Activated CD4-positive, alpha-beta T cell treated with anti-CD3 and anti-CD28 coated beads, Interleukin-2, amount 50 U/mL, for 48 hours (primary cell): ENCODE data around the gene CSNK1G3.
"Not testable (repeated sequence)": the region's sequence is repeated elsewhere in the genome, so short reads cannot be mapped to it uniquely, and the experiment has no call there.

ENCODE experiments used
- DNase-seq, 2 experiments: peaks; one replicate each; pipeline ENCODE4 v3.0.0-alpha.2; 2020

CSNK1G3 gene

DNA sequence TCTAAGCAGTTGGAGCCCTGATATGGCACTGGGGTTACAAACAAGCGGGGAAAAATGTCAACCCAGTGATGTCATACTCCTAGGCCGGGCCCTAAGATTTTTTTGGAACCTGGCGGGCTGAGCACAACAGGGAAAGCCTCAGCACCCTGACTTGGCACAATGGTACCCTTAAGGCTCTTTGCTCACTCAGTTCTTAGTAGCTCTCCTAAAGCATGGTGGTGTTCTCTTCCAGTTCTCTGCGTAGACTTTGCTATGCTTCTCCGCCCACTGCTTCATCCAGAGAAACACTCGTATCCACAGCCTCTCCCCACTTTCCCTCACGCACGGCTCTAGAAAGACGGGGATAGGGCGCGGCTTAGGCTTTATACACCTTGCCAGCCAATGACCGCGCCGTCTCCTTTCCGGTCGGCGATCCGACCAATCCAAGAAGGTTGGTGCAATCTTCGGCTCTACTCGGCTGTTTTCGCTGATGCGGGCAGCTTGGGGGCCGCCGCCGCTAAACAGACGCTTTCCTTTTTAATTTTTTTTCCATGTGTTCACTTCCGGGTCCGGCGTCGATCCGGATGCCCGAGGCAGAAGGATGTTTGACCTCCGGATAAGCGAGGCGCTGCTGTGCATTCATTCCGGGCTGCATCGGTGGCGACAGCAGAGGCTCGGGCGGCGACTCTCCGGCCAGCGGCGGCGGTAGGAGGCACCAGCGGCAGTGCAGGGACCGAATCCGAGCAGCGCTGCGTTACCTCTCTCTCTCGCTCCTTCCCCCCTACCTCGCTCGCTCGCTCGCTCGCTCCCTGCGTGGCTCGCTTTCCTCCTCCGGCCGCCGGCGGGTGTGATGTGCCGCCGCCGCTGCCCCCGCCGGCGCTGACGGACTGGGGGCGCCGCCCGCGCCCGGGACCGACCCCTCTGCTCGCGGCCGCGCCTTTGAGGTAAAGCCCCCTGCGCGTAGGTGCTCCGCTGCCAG is at the start of gene CSNK1G3:
Gene CSNK1G3, plus strand, starts transcription at position 530 of the 958 bp plus-strand sequence. CDS start 33,487 bp downstream, outside the sequence.
- peak; percentile 89 to 93 for DNase-seq

DNA sequence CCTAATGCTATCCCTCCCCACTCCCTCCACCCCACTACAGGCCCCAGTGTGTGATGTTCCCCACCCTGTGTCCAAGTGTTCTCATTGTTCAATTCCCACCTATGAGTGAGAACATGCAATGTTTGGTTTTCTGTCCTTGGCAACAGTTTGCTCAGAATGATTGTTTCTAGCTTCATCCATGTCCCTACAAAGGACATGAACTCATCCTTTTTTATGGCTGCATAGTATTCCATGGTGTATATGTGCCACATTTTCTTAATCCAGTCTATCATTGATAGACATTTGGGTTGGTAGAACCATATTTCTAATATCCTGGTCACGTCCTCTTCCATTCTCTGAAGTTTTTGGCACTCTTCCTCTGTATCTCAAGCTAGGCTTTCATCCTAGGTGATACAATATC is 45.1 kb upstream of the CSNK1G3 start:
- DNase-seq = not testable (repeated sequence)

DNA sequence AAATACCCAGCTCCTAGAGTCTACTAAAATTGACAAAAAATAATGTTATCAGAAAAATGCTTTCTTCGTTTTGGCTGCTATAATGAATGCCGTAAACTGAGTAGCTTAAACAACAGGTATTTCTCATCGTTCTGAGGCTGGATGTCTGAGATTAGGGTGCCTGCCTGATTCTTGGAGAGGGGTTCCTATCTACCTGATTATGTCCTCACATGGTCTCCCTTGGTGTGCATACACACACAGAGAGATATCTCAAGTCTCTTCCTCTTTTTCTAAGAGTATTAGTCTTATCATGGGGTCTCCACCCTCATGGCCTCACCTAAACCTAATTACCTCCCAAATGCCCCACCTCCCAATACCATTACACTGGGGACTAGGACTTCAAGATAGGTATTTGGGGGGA is 40.6 kb upstream of the CSNK1G3 start:
- DNase-seq = no peak

DNA sequence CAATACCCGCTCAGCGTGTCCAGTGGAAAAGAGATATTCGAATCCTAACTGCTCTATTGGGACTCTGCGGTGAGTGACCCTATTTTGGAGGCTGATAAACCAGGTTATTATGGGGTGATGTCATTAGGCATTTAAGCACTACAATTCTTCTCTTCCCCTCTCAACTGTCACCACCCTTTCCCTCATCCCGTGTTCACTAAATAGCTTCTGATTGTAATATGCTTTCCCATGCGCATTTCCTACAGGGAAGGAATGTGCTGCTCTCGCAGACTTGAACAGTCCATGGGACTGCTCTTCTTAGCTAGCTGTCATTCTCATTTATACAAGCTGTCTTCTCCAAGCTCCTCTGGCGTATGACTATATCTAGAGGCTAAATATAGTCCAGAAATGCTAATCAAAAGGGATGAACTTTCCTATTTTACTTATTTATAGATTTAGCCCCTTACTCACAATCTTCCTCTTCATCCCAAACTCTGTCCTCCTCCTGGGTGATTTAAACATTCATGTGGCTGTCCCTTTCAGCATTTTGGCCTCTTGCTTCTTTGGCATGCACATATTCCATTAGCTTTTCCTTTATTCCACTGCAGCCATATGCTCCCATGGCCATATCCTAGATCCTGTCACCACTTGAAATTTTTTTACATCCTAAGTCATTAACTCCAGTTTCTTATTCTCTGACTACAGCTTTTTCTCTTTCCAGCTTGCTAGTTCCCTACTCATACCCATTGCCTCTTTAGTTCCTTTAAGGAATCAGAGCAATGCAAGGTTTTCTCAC is 39.6 kb upstream of the CSNK1G3 start:
- DNase-seq = no peak

DNA sequence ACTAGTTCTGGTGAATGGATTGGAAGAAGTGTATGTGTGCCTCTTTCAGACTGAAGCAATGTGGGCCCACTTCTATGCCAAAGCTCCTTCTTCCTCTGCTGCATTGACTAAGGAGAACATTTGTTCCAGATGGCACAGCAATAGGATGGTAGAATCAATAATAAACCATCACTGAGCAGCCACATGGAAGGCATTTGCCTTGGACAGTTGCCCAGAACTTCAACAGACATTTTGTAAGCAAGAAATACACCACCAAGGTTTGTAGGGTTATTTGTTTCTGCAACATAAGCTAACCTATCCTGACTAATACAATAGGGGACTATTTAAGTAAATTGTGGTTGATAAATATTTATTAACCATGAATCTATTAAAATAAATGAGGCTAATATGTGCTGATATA is 37.7 kb upstream of the CSNK1G3 start:
- no peak for DNase-seq

DNA sequence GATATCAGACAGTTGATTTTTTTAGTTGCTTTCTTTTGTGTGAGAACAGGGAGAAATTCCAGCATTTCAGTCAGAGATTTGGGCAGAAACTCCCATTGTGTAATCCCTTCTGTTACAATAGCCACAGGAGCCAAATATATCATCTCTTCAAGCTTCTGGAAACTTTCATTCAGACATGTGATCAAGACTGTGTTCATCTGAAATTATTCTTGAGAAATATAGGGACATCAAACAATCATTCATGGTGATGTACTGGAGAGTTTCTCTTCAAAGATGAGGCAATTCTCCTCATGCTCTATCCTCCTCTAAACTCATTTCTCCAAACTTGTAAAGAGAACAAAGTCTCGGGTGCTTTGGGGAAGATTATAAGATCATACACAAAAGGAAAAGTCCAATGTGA is 35.2 kb upstream of the CSNK1G3 start:
- DNase-seq = no peak

DNA sequence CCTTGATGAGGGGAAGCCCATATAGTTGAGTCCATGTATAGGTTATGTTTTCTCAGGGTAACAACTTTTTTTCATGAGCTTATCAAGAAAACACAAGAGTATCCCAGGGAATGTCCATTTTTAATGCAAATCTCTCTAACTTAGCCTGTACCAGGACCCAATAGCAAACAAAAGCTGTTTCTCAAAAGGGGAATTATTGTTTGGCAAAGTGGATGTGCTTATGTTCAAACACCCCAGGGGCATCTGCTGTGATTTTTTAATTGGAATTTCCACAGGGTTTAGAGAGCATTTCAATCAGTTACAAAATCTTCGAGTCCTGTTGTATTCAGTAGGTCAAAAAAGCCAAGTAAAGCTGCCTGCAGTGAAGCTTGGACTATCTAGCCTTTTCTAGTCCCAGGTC is 33.4 kb upstream of the CSNK1G3 start:
- no peak for DNase-seq

DNA sequence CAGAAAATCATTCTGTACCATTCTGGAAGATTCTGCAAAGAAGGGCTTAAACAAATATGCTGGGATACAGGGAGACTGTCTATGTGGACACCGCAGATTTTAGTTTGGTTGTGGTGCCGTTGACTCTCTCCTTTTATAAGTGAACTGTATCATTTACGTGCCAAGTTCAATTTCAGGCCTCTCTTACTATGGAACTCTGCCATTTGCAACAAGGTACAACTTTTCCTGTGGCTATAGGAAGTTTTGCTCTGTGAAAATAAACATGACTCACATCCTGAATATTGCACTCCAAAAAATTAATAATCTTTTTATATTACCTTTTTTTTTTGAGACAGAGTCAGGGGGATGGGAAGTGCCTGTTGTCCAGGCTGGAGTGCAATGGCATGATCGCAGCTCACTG is 29.7 kb upstream of the CSNK1G3 start:
- DNase-seq = no peak

DNA sequence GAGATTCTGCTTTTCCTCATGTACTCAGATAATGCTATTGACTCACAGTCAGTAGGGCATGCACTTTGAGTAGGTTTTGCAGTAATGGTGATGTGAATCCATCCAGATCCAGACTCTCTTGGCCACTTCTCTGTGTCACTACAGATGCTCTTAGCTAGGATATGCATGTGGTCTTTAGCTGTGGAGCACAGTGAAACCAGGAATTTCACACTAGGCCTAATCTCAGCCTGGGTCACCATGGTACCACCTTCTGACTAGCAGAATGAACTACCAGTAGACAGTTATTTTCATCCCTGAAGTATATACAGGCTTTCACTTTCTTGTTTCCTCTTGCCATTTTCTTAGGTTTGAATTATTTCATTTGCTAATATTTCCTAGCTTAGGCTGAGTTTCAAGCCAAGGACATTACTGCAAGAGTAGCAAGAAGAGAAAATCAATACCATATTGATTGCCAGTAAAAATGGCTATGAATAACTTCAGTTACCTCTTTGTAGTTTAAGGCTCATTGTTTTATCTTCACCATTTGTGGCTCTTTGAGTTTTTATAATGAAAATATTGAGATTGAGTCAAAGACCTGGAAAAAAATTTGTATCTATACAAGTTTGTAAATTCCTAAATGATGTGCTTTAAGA is 28.4 kb upstream of the CSNK1G3 start:
- no peak for DNase-seq

DNA sequence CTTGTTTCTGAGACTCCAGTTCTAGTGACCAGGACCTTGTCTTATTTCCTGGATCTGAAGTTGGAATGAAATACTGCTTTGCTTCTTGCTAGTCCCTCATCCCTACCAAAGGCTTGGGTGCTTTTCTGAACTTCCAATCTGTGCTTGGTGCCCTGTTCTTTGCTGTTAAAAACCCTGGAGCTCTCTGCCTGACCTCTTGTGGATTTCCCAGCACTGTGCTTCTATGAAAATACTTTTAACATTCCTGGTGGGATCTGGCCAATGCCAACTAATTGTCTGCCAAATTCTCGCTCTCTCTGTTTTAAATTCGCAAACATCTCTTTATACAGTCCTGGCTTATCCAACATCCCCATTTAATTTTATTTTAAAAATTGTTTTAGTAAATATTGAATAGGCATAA is 26.7 kb upstream of the CSNK1G3 start:
- no peak for DNase-seq

DNA sequence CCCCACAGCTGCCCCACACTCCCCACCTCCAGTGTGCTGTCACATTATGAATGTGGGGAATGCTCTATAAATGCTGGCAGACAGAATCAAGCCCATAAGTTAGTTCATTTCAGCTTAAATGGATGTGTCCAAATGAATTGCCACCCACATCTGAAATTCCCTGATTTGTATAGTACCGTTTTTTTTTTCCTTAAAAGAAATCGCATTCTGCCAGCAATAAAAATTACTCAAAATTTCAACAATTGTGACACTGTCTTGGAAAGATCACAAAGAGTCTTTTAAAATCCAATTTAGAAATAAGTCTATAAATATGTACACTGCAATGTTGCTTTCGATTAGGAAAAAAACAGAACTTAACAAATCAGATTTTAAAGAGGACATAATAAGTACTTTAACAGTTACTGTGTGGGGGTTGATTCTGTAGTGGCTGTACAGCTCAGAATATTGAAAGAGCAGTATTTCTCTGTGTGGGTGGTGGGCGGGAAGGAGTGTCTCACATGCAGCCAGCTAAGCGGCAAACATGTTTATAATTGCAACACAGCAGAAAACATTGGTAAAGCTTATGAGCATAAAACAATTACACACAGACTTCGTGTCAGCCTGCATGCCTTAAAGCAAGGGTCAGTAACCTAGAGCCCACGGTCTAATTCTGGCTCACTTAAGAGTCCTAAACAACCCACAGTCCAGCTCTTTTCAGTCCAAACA is 24.9 kb upstream of the CSNK1G3 start:
- no peak for DNase-seq

DNA sequence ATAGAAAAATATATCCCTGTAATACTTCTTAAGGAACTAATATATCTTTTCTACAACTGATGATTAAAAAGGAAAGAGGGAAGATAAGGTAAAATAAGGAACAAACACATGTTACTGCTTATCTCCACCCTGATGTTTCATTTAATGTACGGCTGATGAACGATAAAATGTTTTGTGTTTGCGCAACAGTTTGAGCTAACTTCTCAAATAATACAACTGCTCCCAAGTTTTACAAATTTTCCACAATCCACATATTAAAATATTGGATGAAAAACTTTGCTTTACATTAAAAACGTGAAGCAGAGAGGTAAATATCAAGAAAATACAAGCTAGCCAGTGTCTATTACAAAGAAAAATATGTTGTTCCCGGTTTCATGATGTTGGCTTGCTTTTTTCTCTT is 21.0 kb upstream of the CSNK1G3 start:
- DNase-seq = no peak

DNA sequence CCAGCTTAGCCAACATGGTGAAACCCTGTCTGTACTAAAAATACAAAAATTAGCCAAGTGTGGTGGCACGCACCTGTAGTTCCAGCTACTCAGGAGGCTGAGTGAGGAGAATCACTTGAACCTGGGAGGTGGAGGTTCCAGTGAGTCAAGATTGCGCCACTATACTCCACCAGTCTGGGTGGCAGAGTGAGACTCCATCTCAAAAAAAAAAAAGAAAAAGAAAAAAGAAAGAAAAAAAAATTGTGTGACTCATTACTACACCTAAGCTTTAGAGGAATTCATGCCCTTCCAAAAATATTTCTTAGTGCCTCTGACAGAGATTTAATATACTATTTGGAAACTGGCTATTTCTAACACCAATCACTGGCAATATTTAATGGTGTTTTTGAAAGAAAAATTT is 16.8 kb upstream of the CSNK1G3 start:
- not testable (repeated sequence) for DNase-seq

DNA sequence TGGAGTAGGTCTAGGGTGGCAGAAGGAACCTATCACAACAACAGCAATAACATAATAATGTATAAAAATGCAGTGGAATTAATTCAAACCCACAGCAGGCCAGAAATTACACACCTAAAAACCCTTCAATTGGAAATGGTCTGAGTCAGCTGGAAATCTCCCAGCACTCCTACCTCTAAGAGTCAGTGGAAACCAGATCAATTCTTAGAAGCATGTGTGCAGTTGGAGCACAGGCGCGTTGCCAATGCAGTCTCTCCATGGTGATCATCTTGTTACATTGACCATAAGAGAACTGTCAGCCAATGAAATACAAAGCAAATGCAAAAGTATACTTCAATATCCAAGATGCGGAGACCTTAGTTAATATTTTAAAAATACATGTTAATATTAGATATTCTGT is 15.1 kb upstream of the CSNK1G3 start:
- DNase-seq = peak; percentile 8 to 25

DNA sequence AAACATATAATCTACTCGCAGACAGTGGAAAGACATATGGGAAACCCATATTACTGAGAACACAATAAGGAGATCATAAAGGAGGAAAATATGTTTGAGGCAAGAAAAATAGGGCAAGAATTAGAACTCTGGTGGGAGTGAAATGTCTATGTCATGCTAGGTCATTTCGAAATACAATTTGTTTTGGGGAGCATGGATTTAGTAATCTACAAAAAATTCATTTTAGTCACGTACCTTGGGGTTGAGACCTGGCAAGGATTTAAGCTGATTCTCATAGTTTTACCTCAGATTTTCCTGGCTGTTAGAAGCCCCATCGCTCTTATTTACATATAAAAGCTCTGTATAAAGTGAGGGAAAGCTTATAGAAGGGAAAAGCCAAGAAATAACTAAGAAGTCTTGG is 11.5 kb upstream of the CSNK1G3 start:
- no peak for DNase-seq

DNA sequence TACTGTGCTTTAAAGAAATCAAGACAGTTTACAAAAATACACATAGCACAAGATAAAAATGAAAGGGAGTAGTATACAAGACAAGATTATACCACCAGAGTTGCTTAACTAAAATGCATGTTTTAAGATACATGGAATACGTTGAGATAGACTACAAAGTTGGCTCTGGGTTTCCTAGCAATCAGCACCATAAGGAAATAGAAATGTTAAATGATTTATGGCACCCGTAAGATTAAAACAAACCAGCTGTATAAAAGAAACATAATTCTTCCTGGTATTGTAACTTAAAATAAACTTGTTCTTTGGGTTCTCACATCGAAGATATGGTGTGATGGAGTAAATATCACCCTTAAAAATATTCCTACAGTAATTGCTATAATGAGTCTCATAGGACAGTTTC is 9.9 kb upstream of the CSNK1G3 start:
- no peak for DNase-seq

DNA sequence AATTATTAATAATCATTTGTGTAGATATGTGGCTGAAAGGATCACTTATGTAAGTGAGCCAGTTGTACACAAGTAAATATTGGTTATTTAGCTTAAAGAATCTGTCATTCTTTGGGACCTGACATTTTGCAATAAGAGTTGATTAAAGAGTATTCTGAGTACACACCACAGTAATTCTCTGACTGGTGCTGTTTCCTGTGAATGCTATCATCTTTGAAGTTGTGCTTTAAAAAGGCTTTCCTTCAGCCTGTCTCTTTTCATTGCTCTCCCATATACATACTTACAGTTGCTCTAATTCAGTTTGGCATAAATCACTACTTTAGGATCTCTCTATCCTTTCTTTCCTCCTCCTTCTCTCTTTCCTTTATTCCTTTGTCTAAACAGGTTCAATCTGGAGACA is 8.7 kb upstream of the CSNK1G3 start:
- DNase-seq = no peak

DNA sequence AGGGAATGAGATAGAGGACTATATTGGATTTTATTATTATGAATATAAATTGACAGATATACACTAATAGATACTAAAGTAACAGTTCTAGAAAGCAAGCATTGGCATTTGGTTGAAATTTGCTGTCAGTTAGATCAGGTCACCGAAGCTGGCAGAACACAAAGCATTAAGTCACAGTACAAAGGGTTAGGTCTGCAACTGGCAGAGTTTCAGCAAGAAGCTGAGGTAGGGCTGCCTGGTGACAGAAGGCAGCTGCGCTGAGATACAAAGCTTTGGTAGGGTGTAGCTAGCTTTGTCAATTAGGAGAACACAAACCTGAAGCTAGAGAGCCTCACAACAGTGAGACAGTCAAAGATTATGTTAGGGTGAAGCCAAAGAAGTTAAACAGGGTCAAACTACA is 6.3 kb upstream of the CSNK1G3 start:
- no peak for DNase-seq

DNA sequence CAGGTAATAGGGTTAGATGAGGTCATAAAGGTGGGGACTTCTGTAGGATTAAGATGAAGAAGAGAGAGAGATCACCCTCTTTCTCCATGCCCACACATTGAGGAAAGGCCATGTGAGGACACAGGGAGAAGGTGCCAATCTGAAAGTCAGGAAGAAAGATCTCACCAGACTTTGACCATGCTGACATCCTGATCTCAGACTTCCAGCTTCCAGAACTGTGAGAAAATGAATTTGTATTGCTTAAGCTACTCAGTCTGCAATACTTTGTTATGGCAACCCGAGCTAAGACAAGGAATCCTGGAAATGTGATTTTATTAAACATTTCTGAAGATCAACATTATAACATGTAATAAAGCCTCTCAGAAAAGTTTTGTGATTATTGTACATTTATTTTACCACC is 3.5 kb upstream of the CSNK1G3 start:
- no peak for DNase-seq

DNA sequence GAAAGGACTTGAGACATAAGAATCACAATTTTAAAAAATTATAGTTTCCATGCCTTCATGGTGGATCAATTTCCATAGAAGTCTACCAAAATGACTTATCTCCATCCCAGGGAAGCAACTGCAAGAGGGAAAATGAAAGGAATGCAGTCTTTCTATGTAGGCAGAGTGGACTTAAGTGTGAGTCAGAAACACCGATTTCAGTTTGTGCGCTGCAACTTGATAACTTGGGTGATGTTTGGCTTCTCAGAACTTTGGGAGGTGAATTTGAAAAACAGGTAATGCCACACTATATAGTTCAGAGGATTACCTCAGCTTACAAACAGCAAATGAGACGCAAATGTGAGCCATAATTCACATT is 708 bp upstream of the CSNK1G3 start:
- no peak for DNase-seq

DNA sequence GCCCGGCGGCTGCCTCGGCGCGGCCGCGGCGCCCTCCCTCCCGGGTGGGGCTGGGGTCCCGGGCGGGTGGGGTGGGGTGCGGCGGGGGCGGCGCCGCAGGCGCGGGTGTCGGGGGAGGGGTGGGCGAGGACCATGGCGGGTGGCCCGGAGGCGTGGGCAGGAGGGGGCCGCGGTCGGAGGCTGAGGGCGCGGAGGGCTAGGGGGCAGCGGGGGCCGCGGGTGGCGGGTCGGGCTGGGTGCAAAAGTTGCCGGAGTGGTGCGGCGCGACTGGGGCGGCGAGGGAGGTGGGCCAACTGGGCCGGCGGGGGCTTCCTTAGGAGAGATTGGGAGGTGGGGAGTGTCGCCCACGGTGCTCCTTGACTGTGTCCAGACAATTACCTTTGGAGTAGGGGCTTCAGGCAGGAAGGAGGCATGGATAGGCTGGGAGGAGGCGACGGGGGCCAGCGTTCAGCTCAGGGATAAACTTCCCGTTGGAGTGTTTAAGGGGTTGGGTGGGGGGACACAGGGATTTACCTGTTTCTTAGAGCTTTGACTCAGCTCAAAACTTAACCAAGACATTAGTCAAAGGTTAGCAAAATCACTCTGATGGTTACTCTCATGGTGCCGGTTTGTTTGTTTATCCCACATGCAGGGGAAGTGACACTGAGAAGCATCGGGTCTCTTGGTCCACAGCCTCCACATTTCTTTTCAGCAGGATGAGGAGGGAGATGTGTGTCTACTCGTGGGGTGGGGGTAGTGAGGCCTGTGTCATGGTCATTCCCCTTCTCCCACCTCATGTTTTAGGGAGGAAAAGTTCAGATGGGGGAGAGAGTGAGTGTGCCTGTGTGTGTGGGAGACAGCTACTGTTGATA is 859 bp downstream of the CSNK1G3 start:
- peak; percentile 25 to 39 for DNase-seq
